ENCODE data around the gene RASGRF1. TPM values are rescaled to one million over a fixed set of nuclear protein-coding genes. Genes with fewer than 3 reads are reported as not detected.
A peak's percentile ranks its signal among the peaks of the same experiment; 100 is the strongest.
"Not testable (repeated sequence)": the region's sequence is repeated elsewhere in the genome, so short reads cannot be mapped to it uniquely, and the experiment has no call there.

The RASGRF1 gene
- total RNA-seq, 1 donor from 2014 or later, result not detected

GRCh38 chr15:79041601-79042168, 48.9 kb downstream of the RASGRF1 start:
- ATAC-seq, result no peak
- no peak for DNase-seq (ENCODE audit: low spot score)

- DNase-seq (ENCODE audit: low spot score) (no peak), ATAC-seq (no peak)
These were observed 52.7 kb downstream of the RASGRF1 start for GRCh38 chr15:79037848-79038247.

- no peak for DNase-seq (ENCODE audit: low spot score)
- no peak for ATAC-seq
These were observed 54.3 kb downstream of the RASGRF1 start for GRCh38 chr15:79036323-79036722.

GRCh38 chr15:79035814-79036213, 54.8 kb downstream of the RASGRF1 start:
- no peak for ATAC-seq
- DNase-seq (ENCODE audit: low spot score), result no peak

- ATAC-seq (no peak), DNase-seq (ENCODE audit: low spot score) (no peak)
These were observed 55.4 kb downstream of the RASGRF1 start for GRCh38 chr15:79035111-79035601.

GRCh38 chr15:79034284-79034683, 56.3 kb downstream of the RASGRF1 start:
- no peak for ATAC-seq
- no peak for DNase-seq (ENCODE audit: low spot score)

GRCh38 chr15:79032656-79033055, 57.9 kb downstream of the RASGRF1 start:
- peak; percentile 24 for ATAC-seq
- DNase-seq (ENCODE audit: low spot score), result no peak

- no peak for ATAC-seq
- no peak for DNase-seq (ENCODE audit: low spot score)
These were observed 58.8 kb downstream of the RASGRF1 start for GRCh38 chr15:79031821-79032220.

- DNase-seq (ENCODE audit: low spot score) (no peak), ATAC-seq (no peak)
These were observed 59.4 kb downstream of the RASGRF1 start for GRCh38 chr15:79031201-79031600.

GRCh38 chr15:79030470-79030869, 60.1 kb downstream of the RASGRF1 start:
- no peak for DNase-seq (ENCODE audit: low spot score)
- no peak for ATAC-seq

- DNase-seq (ENCODE audit: low spot score), result peak; percentile 55
- peak; percentile 86 for ATAC-seq
These were observed 62.1 kb downstream of the RASGRF1 start for GRCh38 chr15:79028411-79028964.

- no peak for DNase-seq (ENCODE audit: low spot score)
- no peak for ATAC-seq
These were observed 62.8 kb downstream of the RASGRF1 start for GRCh38 chr15:79027532-79028410.

- no peak for DNase-seq (ENCODE audit: low spot score)
- no peak for ATAC-seq
These were observed 64.8 kb downstream of the RASGRF1 start for GRCh38 chr15:79025802-79026201.

- no peak for DNase-seq (ENCODE audit: low spot score)
- ATAC-seq, result no peak
These were observed 65.4 kb downstream of the RASGRF1 start for GRCh38 chr15:79025201-79025600.

GRCh38 chr15:79024493-79024892, 66.1 kb downstream of the RASGRF1 start:
- not testable (repeated sequence) for ATAC-seq; DNase-seq (ENCODE audit: low spot score)

- ATAC-seq (no peak), DNase-seq (ENCODE audit: low spot score) (no peak)
These were observed 66.7 kb downstream of the RASGRF1 start for GRCh38 chr15:79023918-79024317.

- no peak for DNase-seq (ENCODE audit: low spot score)
- no peak for ATAC-seq
These were observed 67.1 kb downstream of the RASGRF1 start for GRCh38 chr15:79023546-79023890.

- DNase-seq (ENCODE audit: low spot score), result no peak
- ATAC-seq, result no peak
These were observed 71.6 kb downstream of the RASGRF1 start for GRCh38 chr15:79018960-79019359.

- no peak for DNase-seq (ENCODE audit: low spot score)
- ATAC-seq, result no peak
These were observed 72.6 kb downstream of the RASGRF1 start for GRCh38 chr15:79017953-79018352.

GRCh38 chr15:79016527-79017170, 73.9 kb downstream of the RASGRF1 start:
- DNase-seq (ENCODE audit: low spot score) (no peak), ATAC-seq (no peak)

GRCh38 chr15:79015416-79015815, 75.2 kb downstream of the RASGRF1 start:
- ATAC-seq (no peak), DNase-seq (ENCODE audit: low spot score) (no peak)

- no peak for ATAC-seq
- DNase-seq (ENCODE audit: low spot score), result no peak
These were observed 80.3 kb downstream of the RASGRF1 start for GRCh38 chr15:79010278-79010677.

Data from left lobe of liver (tissue), 2 donors.